Measurements from ENCODE around the gene SLAMF8.

Gene SLAMF8

GRCh38 chr1:159817276-159818041 lies 9.2 kb upstream of the SLAMF8 start:
- no peak for DNase-seq (ENCODE audit: low read depth in 3 of 3)

GRCh38 chr1:159821171-159821867 lies 5.4 kb upstream of the SLAMF8 start:
- no peak for DNase-seq (ENCODE audit: low read depth in 3 of 3)

DNA sequence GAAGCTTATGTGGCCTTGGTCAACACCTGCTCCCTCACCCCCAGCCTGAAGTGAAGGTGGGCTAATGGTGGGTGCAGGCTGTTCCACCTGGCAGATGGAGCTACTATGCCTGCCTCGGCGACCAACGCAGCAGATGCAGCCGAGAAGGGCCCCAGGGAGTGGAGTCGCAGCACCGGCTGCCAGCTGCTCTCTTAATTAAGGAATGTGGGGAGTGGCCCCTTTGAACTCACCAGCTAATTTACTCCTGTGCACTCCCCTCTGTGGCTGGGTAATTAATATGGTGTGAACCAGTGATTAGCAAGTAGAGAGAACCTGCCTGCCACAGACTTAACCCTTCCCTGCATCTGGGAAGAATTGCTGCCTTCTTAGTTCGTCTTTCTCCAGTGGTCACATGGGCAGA lies 3.3 kb upstream of the SLAMF8 start:
- DNase-seq (ENCODE audit: low read depth in 3 of 3) = no peak

GRCh38 chr1:159825564-159825963 lies 1.1 kb upstream of the SLAMF8 start:
- DNase-seq (ENCODE audit: low read depth in 3 of 3) = no peak

- DNase-seq (ENCODE audit: low read depth in 3 of 3) = no peak
These were observed 423 bp downstream of the SLAMF8 start for GRCh38 chr1:159827102-159827490.

- no peak for DNase-seq (ENCODE audit: low read depth in 3 of 3)
These were observed 876 bp downstream of the SLAMF8 start for GRCh38 chr1:159827549-159827948.

DNA sequence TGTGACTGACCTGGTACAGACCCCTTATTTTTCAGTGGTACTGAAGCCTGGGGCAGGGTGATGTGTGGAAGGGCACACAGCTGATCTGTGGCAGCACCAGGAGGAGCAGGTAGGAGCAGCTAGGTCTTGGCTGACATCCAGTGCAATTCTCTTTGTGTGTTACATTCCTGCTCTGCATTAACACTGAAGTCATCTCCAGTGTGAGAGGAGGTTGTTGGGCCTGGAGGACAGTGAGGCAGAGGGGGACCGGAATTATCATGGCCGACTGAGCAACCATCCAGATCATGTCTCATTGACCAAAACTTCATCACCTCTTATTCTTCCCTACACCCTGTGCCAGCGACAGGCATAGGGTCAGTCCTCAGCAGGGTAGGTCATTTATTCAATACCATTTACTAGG lies 1.5 kb downstream of the SLAMF8 start:
- no peak for DNase-seq (ENCODE audit: low read depth in 3 of 3)

- no peak for DNase-seq (ENCODE audit: low read depth in 3 of 3)
These were observed 2.1 kb downstream of the SLAMF8 start for GRCh38 chr1:159828581-159829272.

GRCh38 chr1:159829273-159829634 lies 2.6 kb downstream of the SLAMF8 start:
- no peak for DNase-seq (ENCODE audit: low read depth in 3 of 3)

GRCh38 chr1:159829822-159830465 lies 3.3 kb downstream of the SLAMF8 start:
- DNase-seq (ENCODE audit: low read depth in 3 of 3) = no peak

DNA sequence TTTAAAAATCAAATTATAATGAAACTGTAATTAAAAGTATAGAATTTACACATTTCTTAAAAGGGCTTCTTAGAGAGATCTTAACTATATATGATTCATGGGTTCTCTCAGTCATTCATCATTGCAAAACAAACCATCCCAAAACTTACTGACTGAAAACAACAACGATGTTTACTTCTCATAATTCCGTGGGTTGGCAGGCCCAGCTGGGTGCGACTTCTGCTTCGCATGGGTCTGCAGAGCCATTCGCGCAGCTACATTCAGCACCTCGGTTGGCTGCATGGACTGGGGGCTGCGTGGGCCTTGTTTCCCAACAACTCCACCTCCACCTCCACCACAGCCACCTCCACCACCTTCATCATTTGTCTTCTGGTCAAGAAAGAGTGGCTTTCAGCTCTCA lies 4.0 kb downstream of the SLAMF8 start:
- no peak for DNase-seq (ENCODE audit: low read depth in 3 of 3)

DNA sequence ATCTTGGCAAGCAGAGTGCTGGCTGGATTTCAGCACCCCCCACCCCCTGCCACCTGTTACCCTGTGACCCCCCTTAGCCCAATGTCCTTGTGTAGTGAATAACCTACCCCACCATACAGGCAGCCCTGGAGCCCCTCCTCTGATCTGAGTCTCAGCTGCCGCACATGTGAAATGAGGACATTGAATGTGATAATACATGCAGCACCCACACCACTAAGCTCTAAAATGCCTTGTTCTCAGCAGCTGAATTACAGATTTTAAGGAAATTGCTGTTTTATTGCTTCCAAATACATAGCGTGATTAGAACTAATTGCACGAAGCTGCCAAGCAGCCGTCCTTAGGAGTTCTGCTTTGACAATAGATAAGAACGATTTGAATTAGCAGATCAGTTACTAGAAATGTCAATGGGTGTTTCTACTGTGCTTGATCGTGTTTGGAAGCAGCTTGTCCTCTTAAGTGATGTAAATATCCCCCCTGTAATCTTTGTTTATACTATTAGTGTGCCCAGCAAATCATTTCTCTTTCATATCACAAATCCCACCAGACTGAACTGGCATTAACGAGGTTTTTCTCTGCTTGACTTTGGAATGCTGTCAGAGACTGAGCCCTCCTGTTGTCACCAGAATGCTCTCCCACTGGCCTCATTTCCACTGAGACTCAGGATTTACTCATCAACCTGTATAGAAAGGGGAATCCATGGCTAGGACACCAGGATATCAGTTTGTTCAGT lies 4.9 kb downstream of the SLAMF8 start:
- no peak for DNase-seq (ENCODE audit: low read depth in 3 of 3)

GRCh38 chr1:159832309-159832708 lies 5.6 kb downstream of the SLAMF8 start:
- DNase-seq (ENCODE audit: low read depth in 3 of 3) = no peak

- DNase-seq (ENCODE audit: low read depth in 3 of 3) = no peak
These were observed 8.7 kb downstream of the SLAMF8 start for GRCh38 chr1:159835356-159835755.

- DNase-seq (ENCODE audit: low read depth in 3 of 3) = no peak
These were observed 9.3 kb downstream of the SLAMF8 start for GRCh38 chr1:159835862-159836525.

GRCh38 chr1:159838715-159839114 lies 12.0 kb downstream of the SLAMF8 start:
- DNase-seq (ENCODE audit: low read depth in 3 of 3) = no peak

DNA sequence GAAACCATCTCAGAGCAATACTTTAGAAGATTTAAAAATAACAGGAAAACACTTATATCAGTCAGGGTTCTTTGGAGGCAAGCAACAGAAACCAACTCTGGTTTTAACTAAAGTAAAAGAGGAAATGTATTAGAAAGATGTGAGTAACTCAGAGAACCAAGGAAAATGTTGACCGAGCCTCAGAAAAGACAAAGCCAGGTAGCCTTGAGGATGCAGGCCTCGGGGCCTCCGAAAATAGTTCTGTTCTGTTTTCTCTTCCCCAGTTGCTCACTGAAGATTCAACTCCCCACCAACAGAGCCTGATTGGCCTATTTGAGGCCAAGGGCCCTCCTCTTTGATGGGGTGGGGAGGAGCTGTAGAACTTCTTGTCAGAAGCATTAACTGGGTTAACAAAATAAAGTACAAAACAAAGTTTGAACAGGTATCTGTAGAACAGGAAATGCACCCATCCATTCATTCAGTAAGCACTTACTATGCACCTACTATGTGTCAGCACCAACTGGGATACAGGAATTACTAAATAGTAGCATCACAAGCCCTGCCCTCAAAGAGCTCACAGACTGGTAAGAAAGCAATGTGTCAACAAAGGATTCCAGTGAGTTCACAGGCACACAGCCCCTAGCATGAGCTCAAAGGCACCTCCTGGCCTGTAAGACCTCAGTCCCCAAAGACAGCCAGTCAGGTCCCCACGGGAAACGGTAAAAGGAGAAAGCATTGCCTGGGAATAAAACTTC lies 12.6 kb downstream of the SLAMF8 start:
- DNase-seq (ENCODE audit: low read depth in 3 of 3) = no peak

DNA sequence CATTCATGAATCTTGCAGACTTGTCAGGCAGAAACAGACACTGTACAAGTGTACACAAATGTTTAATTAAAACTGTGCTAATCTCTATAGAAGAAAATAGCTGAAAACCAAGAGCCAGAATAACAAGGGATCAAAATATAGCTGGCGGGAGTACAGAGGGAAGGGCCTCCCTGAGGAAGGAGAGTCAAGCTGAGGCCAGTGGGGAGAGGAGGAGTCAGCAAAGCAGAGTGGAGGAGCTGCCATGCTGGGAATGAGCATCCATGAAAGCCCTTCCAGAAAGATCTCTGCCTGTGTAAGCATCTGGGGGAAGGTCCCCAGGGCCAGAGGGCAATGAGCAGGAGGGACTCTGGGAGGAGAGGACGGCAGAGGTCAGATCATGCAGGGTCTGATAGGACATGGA lies 15.1 kb downstream of the SLAMF8 start:
- DNase-seq (ENCODE audit: low read depth in 3 of 3) = no peak

- DNase-seq (ENCODE audit: low read depth in 3 of 3) = no peak
These were observed 16.8 kb downstream of the SLAMF8 start for GRCh38 chr1:159843459-159843858.

Measured in stimulated activated CD4-positive, alpha-beta T cell treated with anti-CD3 and anti-CD28 coated beads, TNF-alpha, amount 100 ng/mL, for 24 hours (primary cell).